Activated effector memory CD4-positive, alpha-beta T cell treated with anti-CD3 and anti-CD28 coated beads, Interleukin-2, amount 50 U/mL, for 16 hours (primary cell): Measurements from ENCODE around the gene SH2D5.
"Not testable (repeated sequence)": the region's sequence is repeated elsewhere in the genome, so short reads cannot be mapped to it uniquely, and the experiment has no call there.

Experiments used
- DNase-seq: peaks from one replicate; pipeline ENCODE4 v3.0.0-alpha.2; 2020

The SH2D5 gene

GRCh38 chr1:20689645-20690056 lies 42.9 kb downstream of the SH2D5 start:
- no peak for DNase-seq

GRCh38 chr1:20686883-20687725 lies 45.4 kb downstream of the SH2D5 start:
- DNase-seq, result no peak

- no peak for DNase-seq
Observed at GRCh38 chr1:20685741-20686140, 46.8 kb downstream of the SH2D5 start.

GRCh38 chr1:20685099-20685662 lies 47.3 kb downstream of the SH2D5 start:
- no peak for DNase-seq

- DNase-seq, result no peak
Observed at GRCh38 chr1:20684651-20685050, 47.9 kb downstream of the SH2D5 start.

GRCh38 chr1:20684050-20684620 lies 48.4 kb downstream of the SH2D5 start:
- no peak for DNase-seq

GRCh38 chr1:20683614-20684013 lies 48.9 kb downstream of the SH2D5 start:
- DNase-seq, result no peak

GRCh38 chr1:20682571-20683236 lies 49.8 kb downstream of the SH2D5 start:
- no peak for DNase-seq

GRCh38 chr1:20681999-20682398 lies 50.5 kb downstream of the SH2D5 start:
- DNase-seq, result no peak

- DNase-seq, result no peak
Observed at GRCh38 chr1:20680269-20680668, 52.2 kb downstream of the SH2D5 start.

- DNase-seq, result no peak
Observed at GRCh38 chr1:20678599-20678998, 53.9 kb downstream of the SH2D5 start.

- not testable (repeated sequence) for DNase-seq
Observed at GRCh38 chr1:20673626-20674025, 58.9 kb downstream of the SH2D5 start.

GRCh38 chr1:20672265-20672632 lies 60.3 kb downstream of the SH2D5 start:
- DNase-seq, result no peak

GRCh38 chr1:20670936-20671335 lies 61.6 kb downstream of the SH2D5 start:
- no peak for DNase-seq
